ENCODE results near the gene CEP126. TPM values are rescaled to one million over a fixed set of nuclear protein-coding genes. Genes with fewer than 3 reads are reported as not detected.

Gene CEP126
- total and polyA plus RNA-seq, 2 experiments from 2014 or later, result 1.4 to 2.3 TPM

DNA sequence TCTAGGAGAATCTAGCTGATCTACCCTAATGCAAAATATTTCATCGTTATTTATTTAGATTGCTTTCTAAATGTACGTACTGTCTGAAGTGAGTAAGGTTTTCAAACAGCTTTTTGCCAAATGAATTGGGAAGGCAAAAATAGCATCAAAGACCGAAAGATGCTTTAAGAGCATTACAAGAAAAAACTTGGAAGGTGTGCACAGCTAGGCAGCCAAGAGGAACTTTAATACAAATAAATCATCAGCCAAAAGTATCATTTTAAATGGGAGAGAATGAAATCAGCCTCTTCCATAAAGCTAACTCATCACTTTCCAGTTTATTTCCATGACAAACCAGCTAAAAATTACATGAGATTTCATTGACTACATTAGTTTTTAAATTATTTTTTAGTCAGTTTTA, 102.2 kb downstream of the CEP126 start:
- Mint-ChIP-seq H3K27ac (no peak overlapping the region), H3K9me3 (no peaks in the 10 kb centered on the region), H3K36me3 (ENCODE audit: low read depth) (no peaks in the 10 kb centered on the region), H3K4me3 (no peak overlapping the region), H3K4me1 (no peaks in the 10 kb centered on the region), H3K27me3 (ENCODE audit: insufficient read depth, low read depth, poor library complexity) (peaks cover 6% of the 10 kb centered on the region)
- Histone ChIP-seq H4K20me1 (replicated peaks; ENCODE audit: insufficient read depth) (no peaks in the 10 kb centered on the region), H3K4me3 (no peak overlapping the region), H3K27me3 (ENCODE audit: insufficient read depth) (no peaks in the 10 kb centered on the region), H3K27ac (ENCODE audit: low read depth) (no peak overlapping the region), H3F3A (replicated peaks; ENCODE audit: low read depth) (no peaks in the 10 kb centered on the region), H2AFZ (no peak overlapping the region), H3K4me1 (ENCODE audit: insufficient read depth) (no peaks in the 10 kb centered on the region), H3K36me3 (ENCODE audit: insufficient read depth) (no peaks in the 10 kb centered on the region), H3K9me2 (ENCODE audit: insufficient read depth) (no peaks in the 10 kb centered on the region), H3K79me2 (replicated peaks; ENCODE audit: insufficient read depth) (no peaks in the 10 kb centered on the region), H3K4me2 (no peak overlapping the region)
- ATAC-seq (no peak), DNase-seq (ENCODE audit: low spot score) (no peak)
- TF ChIP-seq REST (IDR thresholded peaks at IDR 0.05; ENCODE audit: unreplicated experiment) (no peak), EZH2phosphoT487 (IDR thresholded peaks at IDR 0.05; ENCODE audit: unreplicated experiment) (no peak), ZNF331 (CRISPR knock-in tag; IDR thresholded peaks at IDR 0.05; ENCODE audit: low read depth) (no peak), EZH2 (IDR thresholded peaks at IDR 0.05; ENCODE audit: low read depth, unreplicated experiment) (no peak), NANOG (IDR thresholded peaks at IDR 0.05; ENCODE audit: borderline replicate concordance) (no peak), STAT1 (IDR thresholded peaks at IDR 0.05; ENCODE audit: unreplicated experiment) (no peak), ZNF114 (CRISPR knock-in tag; IDR thresholded peaks at IDR 0.05) (no peak), JUNB (IDR thresholded peaks at IDR 0.05; ENCODE audit: unreplicated experiment) (no peak), CREB1 (CRISPR knock-in tag; IDR thresholded peaks at IDR 0.05; ENCODE audit: low read depth) (no peak), POLR2AphosphoS5 (IDR thresholded peaks at IDR 0.05; ENCODE audit: low read depth) (no peak)
- TF ChIP-seq, protein P1, sequence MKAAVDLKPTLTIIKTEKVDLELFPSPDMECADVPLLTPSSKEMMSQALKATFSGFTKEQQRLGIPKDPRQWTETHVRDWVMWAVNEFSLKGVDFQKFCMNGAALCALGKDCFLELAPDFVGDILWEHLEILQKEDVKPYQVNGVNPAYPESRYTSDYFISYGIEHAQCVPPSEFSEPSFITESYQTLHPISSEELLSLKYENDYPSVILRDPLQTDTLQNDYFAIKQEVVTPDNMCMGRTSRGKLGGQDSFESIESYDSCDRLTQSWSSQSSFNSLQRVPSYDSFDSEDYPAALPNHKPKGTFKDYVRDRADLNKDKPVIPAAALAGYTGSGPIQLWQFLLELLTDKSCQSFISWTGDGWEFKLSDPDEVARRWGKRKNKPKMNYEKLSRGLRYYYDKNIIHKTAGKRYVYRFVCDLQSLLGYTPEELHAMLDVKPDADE (IDR thresholded peaks at IDR 0.05), result no peak
- TF ChIP-seq, protein P2, sequence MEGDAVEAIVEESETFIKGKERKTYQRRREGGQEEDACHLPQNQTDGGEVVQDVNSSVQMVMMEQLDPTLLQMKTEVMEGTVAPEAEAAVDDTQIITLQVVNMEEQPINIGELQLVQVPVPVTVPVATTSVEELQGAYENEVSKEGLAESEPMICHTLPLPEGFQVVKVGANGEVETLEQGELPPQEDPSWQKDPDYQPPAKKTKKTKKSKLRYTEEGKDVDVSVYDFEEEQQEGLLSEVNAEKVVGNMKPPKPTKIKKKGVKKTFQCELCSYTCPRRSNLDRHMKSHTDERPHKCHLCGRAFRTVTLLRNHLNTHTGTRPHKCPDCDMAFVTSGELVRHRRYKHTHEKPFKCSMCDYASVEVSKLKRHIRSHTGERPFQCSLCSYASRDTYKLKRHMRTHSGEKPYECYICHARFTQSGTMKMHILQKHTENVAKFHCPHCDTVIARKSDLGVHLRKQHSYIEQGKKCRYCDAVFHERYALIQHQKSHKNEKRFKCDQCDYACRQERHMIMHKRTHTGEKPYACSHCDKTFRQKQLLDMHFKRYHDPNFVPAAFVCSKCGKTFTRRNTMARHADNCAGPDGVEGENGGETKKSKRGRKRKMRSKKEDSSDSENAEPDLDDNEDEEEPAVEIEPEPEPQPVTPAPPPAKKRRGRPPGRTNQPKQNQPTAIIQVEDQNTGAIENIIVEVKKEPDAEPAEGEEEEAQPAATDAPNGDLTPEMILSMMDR (conservative IDR thresholded peaks at IDR 0.05; ENCODE audit: low read depth in 2 of 2), result no peak
- TF ChIP-seq, protein P3, sequence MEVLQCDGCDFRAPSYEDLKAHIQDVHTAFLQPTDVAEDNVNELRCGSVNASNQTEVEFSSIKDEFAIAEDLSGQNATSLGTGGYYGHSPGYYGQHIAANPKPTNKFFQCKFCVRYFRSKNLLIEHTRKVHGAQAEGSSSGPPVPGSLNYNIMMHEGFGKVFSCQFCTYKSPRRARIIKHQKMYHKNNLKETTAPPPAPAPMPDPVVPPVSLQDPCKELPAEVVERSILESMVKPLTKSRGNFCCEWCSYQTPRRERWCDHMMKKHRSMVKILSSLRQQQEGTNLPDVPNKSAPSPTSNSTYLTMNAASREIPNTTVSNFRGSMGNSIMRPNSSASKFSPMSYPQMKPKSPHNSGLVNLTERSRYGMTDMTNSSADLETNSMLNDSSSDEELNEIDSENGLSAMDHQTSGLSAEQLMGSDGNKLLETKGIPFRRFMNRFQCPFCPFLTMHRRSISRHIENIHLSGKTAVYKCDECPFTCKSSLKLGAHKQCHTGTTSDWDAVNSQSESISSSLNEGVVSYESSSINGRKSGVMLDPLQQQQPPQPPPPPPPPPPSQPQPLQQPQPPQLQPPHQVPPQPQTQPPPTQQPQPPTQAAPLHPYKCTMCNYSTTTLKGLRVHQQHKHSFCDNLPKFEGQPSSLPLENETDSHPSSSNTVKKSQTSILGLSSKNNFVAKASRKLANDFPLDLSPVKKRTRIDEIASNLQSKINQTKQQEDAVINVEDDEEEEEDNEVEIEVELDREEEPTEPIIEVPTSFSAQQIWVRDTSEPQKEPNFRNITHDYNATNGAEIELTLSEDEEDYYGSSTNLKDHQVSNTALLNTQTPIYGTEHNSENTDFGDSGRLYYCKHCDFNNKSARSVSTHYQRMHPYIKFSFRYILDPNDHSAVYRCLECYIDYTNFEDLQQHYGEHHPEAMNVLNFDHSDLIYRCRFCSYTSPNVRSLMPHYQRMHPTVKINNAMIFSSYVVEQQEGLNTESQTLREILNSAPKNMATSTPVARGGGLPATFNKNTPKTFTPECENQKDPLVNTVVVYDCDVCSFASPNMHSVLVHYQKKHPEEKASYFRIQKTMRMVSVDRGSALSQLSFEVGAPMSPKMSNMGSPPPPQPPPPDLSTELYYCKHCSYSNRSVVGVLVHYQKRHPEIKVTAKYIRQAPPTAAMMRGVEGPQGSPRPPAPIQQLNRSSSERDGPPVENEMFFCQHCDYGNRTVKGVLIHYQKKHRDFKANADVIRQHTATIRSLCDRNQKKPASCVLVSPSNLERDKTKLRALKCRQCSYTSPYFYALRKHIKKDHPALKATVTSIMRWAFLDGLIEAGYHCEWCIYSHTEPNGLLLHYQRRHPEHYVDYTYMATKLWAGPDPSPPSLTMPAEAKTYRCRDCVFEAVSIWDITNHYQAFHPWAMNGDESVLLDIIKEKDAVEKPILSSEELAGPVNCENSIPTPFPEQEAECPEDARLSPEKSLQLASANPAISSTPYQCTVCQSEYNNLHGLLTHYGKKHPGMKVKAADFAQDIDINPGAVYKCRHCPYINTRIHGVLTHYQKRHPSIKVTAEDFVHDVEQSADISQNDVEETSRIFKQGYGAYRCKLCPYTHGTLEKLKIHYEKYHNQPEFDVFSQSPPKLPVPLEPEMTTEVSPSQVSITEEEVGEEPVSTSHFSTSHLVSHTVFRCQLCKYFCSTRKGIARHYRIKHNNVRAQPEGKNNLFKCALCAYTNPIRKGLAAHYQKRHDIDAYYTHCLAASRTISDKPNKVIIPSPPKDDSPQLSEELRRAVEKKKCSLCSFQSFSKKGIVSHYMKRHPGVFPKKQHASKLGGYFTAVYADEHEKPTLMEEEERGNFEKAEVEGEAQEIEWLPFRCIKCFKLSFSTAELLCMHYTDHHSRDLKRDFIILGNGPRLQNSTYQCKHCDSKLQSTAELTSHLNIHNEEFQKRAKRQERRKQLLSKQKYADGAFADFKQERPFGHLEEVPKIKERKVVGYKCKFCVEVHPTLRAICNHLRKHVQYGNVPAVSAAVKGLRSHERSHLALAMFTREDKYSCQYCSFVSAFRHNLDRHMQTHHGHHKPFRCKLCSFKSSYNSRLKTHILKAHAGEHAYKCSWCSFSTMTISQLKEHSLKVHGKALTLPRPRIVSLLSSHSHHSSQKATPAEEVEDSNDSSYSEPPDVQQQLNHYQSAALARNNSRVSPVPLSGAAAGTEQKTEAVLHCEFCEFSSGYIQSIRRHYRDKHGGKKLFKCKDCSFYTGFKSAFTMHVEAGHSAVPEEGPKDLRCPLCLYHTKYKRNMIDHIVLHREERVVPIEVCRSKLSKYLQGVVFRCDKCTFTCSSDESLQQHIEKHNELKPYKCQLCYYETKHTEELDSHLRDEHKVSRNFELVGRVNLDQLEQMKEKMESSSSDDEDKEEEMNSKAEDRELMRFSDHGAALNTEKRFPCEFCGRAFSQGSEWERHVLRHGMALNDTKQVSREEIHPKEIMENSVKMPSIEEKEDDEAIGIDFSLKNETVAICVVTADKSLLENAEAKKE (CRISPR knock-in tag; IDR thresholded peaks at IDR 0.05), result no peak

All from GM23338 (cell line).